Stimulated activated naive B cell treated with anti-CD40 and anti-IgM and Interleukin-4, amounts not matched to agents 10 μg/mL and 1 μg/mL and 100 μg/mL, for 72 hours (primary cell): Measurements from ENCODE around the gene NCAPD3.

Experiments
- ATAC-seq, 2 donors: fragments of 150-1000 bp; cut with Tn5 transposase; replicated peaks; 2 replicates each; pipeline ENCODE4 v1.10.0; 2021; ENCODE audit warnings: moderate library complexity in 1 of 2
- DNase-seq: peaks from one replicate; pipeline ENCODE4 v3.0.0; 2021
- H3K27ac Mint-ChIP-seq: one replicate; pipeline ENCODE4 v1.8.0; 2022; ENCODE audit warnings: mild to moderate bottlenecking, mixed read lengths
- H3K27me3 Mint-ChIP-seq, 2 donors: one replicate each; pipeline ENCODE4 v1.8.0; 2022; ENCODE audit warnings: mixed read lengths in 2 of 2
- H3K36me3 Mint-ChIP-seq, 2 donors: one replicate each; pipeline ENCODE4 v1.8.0; 2022; ENCODE audit warnings: mixed read lengths in 2 of 2, mild to moderate bottlenecking in 1 of 2
- H3K4me1 Mint-ChIP-seq, 2 donors: one replicate each; pipeline ENCODE4 v1.8.0; 2022; ENCODE audit warnings: mixed read lengths in 2 of 2, mild to moderate bottlenecking in 1 of 2
- H3K4me3 Mint-ChIP-seq, 2 donors: one replicate each; pipeline ENCODE4 v1.8.0; 2022; ENCODE audit warnings: mild to moderate bottlenecking in 2 of 2, mixed read lengths in 2 of 2, moderate library complexity in 1 of 2
- H3K9me3 Mint-ChIP-seq, 2 donors: one replicate each; pipeline ENCODE4 v1.8.0; 2022; ENCODE audit warnings: mixed read lengths in 2 of 2, mild to moderate bottlenecking in 1 of 2

Gene NCAPD3

GRCh38 chr11:134223836-134224709 is at the start of gene NCAPD3, which contains the start of gene VPS26B:
Gene NCAPD3, minus strand, starts transcription at chr11:134223967. Its CDS starts 41 bp downstream, at chr11:134223926.
Gene VPS26B, plus strand, starts transcription at chr11:134224671. Its CDS starts 452 bp downstream, at chr11:134225123.
- Mint-ChIP-seq H3K36me3 (peaks cover 11 to 19% of the 10 kb centered on the region in 2 donors), H3K4me1 (peaks cover 28 to 58% of the 10 kb centered on the region in 2 donors), H3K9me3 (no peaks in the 10 kb centered on the region), H3K4me3 (peak within 1 kb of the TSS; percentile 81 to 93), H3K27me3 (peaks cover 14 to 23% of the 10 kb centered on the region in 2 donors), H3K27ac (peak within 1 kb of the TSS; percentile 99)
- ATAC-seq (peak; percentile 82 to 85), DNase-seq (peak; percentile 93)

GRCh38 chr11:134273317-134273712 is 49.5 kb upstream of the NCAPD3 start:
- peaks cover under 1 to 1% of the 10 kb centered on the region in 2 donors for H3K9me3 Mint-ChIP-seq
- H3K27me3 Mint-ChIP-seq = peaks cover 59 to 74% of the 10 kb centered on the region in 2 donors
- H3K4me1 Mint-ChIP-seq = peaks cover 14 to 24% of the 10 kb centered on the region in 2 donors
- no peaks in the 10 kb centered on the region for H3K36me3 Mint-ChIP-seq
- H3K4me3 Mint-ChIP-seq = no peak overlapping the region
- H3K27ac Mint-ChIP-seq = no peak overlapping the region
- ATAC-seq (no peak), DNase-seq (no peak)

GRCh38 chr11:134272381-134273316 is 48.9 kb upstream of the NCAPD3 start:
- H3K27ac Mint-ChIP-seq = no peak overlapping the region
- DNase-seq (no peak), ATAC-seq (no peak)
- H3K4me1 Mint-ChIP-seq = peaks cover 14 to 23% of the 10 kb centered on the region in 2 donors
- H3K36me3 Mint-ChIP-seq = no peaks in the 10 kb centered on the region
- H3K27me3 Mint-ChIP-seq = peaks cover 60 to 73% of the 10 kb centered on the region in 2 donors
- no peaks in the 10 kb centered on the region for H3K9me3 Mint-ChIP-seq
- H3K4me3 Mint-ChIP-seq = no peak overlapping the region

- Mint-ChIP-seq H3K27me3 (peaks cover 54 to 66% of the 10 kb centered on the region in 2 donors), H3K4me1 (peaks cover 11 to 16% of the 10 kb centered on the region in 2 donors)
These were observed 48.2 kb upstream of the NCAPD3 start for GRCh38 chr11:134271978-134272377.

GRCh38 chr11:134270250-134270714 is 46.5 kb upstream of the NCAPD3 start:
- Mint-ChIP-seq H3K4me3 (no peak overlapping the region), H3K36me3 (no peaks in the 10 kb centered on the region), H3K9me3 (no peaks in the 10 kb centered on the region), H3K27ac (no peak overlapping the region), H3K4me1 (peaks cover 3 to 5% of the 10 kb centered on the region in 2 donors), H3K27me3 (peaks cover 43 to 52% of the 10 kb centered on the region in 2 donors)
- no peak for ATAC-seq
- DNase-seq = no peak

More at GRCh38 chr11:134271978-134272377, 48.2 kb upstream of the NCAPD3 start:
- ATAC-seq = no peak
- Mint-ChIP-seq H3K36me3 (no peaks in the 10 kb centered on the region), H3K27ac (no peak overlapping the region), H3K9me3 (no peaks in the 10 kb centered on the region), H3K4me3 (no peak overlapping the region)
- DNase-seq = no peak

- H3K36me3 Mint-ChIP-seq = peaks cover 4 to 6% of the 10 kb centered on the region in 2 donors
- DNase-seq = no peak
- H3K4me3 Mint-ChIP-seq = no peak overlapping the region
- H3K9me3 Mint-ChIP-seq = no peaks in the 10 kb centered on the region
- H3K4me1 Mint-ChIP-seq = peaks cover 0 to 4% of the 10 kb centered on the region in 2 donors
- ATAC-seq = no peak
- H3K27me3 Mint-ChIP-seq = peaks cover 35 to 40% of the 10 kb centered on the region in 2 donors
- H3K27ac Mint-ChIP-seq = no peak overlapping the region
These were observed 44.2 kb upstream of the NCAPD3 start for GRCh38 chr11:134267966-134268365.

- no peak overlapping the region for H3K4me3 Mint-ChIP-seq
- no peaks in the 10 kb centered on the region for H3K9me3 Mint-ChIP-seq
- peaks cover 30 to 35% of the 10 kb centered on the region in 2 donors for H3K27me3 Mint-ChIP-seq
- ATAC-seq = no peak
- DNase-seq = no peak
- no peak overlapping the region for H3K27ac Mint-ChIP-seq
- peaks cover 6 to 7% of the 10 kb centered on the region in 2 donors for H3K36me3 Mint-ChIP-seq
- H3K4me1 Mint-ChIP-seq = peaks cover 0 to 2% of the 10 kb centered on the region in 2 donors
These were observed 43.7 kb upstream of the NCAPD3 start for GRCh38 chr11:134267461-134267860.

- Mint-ChIP-seq H3K36me3 (peaks cover 10 to 13% of the 10 kb centered on the region in 2 donors), H3K27me3 (peaks cover 27 to 29% of the 10 kb centered on the region in 2 donors), H3K4me1 (peaks cover 0 to 2% of the 10 kb centered on the region in 2 donors), H3K9me3 (no peaks in the 10 kb centered on the region), H3K4me3 (no peak overlapping the region), H3K27ac (no peak overlapping the region)
- ATAC-seq (no peak), DNase-seq (no peak)
These were observed 43.1 kb upstream of the NCAPD3 start for GRCh38 chr11:134266841-134267251.

GRCh38 chr11:134266440-134266839 is 42.7 kb upstream of the NCAPD3 start:
- no peak for DNase-seq
- Mint-ChIP-seq H3K27ac (no peak overlapping the region), H3K4me3 (no peak overlapping the region)

GRCh38 chr11:134264966-134265764 is 41.4 kb upstream of the NCAPD3 start:
- Mint-ChIP-seq H3K4me1 (peaks cover 7 to 8% of the 10 kb centered on the region in 2 donors), H3K36me3 (peaks cover 17 to 28% of the 10 kb centered on the region in 2 donors), H3K27me3 (peaks cover 12% of the 10 kb centered on the region in 2 donors), H3K9me3 (no peaks in the 10 kb centered on the region), H3K4me3 (no peak overlapping the region), H3K27ac (no peak overlapping the region)
- ATAC-seq = no peak
- no peak for DNase-seq

More at GRCh38 chr11:134266440-134266839, 42.7 kb upstream of the NCAPD3 start:
- Mint-ChIP-seq H3K4me1 (peaks cover 0 to 2% of the 10 kb centered on the region in 2 donors), H3K9me3 (no peaks in the 10 kb centered on the region), H3K36me3 (peaks cover 14 to 17% of the 10 kb centered on the region in 2 donors), H3K27me3 (peaks cover 24 to 25% of the 10 kb centered on the region in 2 donors)
- no peak for ATAC-seq

GRCh38 chr11:134261626-134262488 is 38.1 kb upstream of the NCAPD3 start:
- no peak overlapping the region for H3K4me3 Mint-ChIP-seq
- no peaks in the 10 kb centered on the region for H3K9me3 Mint-ChIP-seq
- H3K36me3 Mint-ChIP-seq = peaks cover 37 to 51% of the 10 kb centered on the region in 2 donors
- peak; percentile 46 to 56 for ATAC-seq
- H3K27ac Mint-ChIP-seq = no peak overlapping the region
- no peak for DNase-seq
- H3K27me3 Mint-ChIP-seq = no peaks in the 10 kb centered on the region
- peaks cover 6 to 8% of the 10 kb centered on the region in 2 donors for H3K4me1 Mint-ChIP-seq

GRCh38 chr11:134260983-134261382 is 37.2 kb upstream of the NCAPD3 start:
- no peak overlapping the region for H3K27ac Mint-ChIP-seq
- peaks cover 6 to 10% of the 10 kb centered on the region in 2 donors for H3K4me1 Mint-ChIP-seq
- H3K4me3 Mint-ChIP-seq = no peak overlapping the region
- H3K9me3 Mint-ChIP-seq = no peaks in the 10 kb centered on the region
- H3K36me3 Mint-ChIP-seq = peaks cover 39 to 53% of the 10 kb centered on the region in 2 donors
- no peak for ATAC-seq
- no peak for DNase-seq
- no peaks in the 10 kb centered on the region for H3K27me3 Mint-ChIP-seq
